DOHH2 (cell line): ENCODE measurements around the gene SERPINE3.

ENCODE experiments used
- CTCF ChIP-seq: fragments of 200-600 bp; sonication (generic); IDR thresholded peaks from one replicate; pipeline ENCODE4 v1.5.1; 2014; ENCODE audit warnings: antibody characterized with exemption, mild to moderate bottlenecking, low read depth, low read length; ENCODE audit not compliant: poor library complexity, severe bottlenecking
- EZH2phosphoT487 ChIP-seq: fragments of 200-600 bp; sonication (generic); IDR thresholded peaks from 2 replicates; pipeline ENCODE4 v1.6.1; 2017; ENCODE audit warnings: borderline replicate concordance, mild to moderate bottlenecking, antibody characterized with exemption, low read length, moderate library complexity, mixed read lengths

- TF ChIP-seq CTCF, result no peak
- no peak for TF ChIP-seq EZH2phosphoT487
Measured at GRCh38 chr13:51326777-51327176, 12.7 kb upstream of the SERPINE3 start.
